H1 (cell line): ENCODE results near the gene ZNF490. TPM values are rescaled to one million over a fixed set of nuclear protein-coding genes. Genes with fewer than 3 reads are reported as not detected.

Experiments used
- CTCF ChIA-PET: fragments of 300-600 bp; sonication (Branson Sonifier 250); formaldehyde crosslinking; loops from one replicate; lab custom pipeline; 2021; ENCODE audit not compliant: partially characterized antibody; lab: Charles Lee
- POLR2A ChIA-PET: fragments of 300-600 bp; sonication (Branson Sonifier 250); formaldehyde crosslinking; loops from one replicate; lab custom pipeline; 2021; ENCODE audit warnings: inconsistent platforms; ENCODE audit not compliant: partially characterized antibody; lab: Charles Lee
- DNase-seq, 2 experiments: peaks; one replicate each; pipeline versions ENCODE4 v3.0.0 to v3.0.0-alpha.2; 2010 to 2022; ENCODE audit warnings: low spot score in 2 of 2, low read depth in 1 of 2, mixed read lengths in 1 of 2
- FAIRE-seq: peaks from 2 replicates; lab custom pipeline; 2011; peaks lifted over from hg19 to GRCh38; lab: Jason Lieb, UNC
- H2AFZ ChIP-seq: 2 replicates; pipeline ENCODE4 v1.8.1; 2012; ENCODE audit warnings: low read length, inconsistent platforms
- H2AK5ac ChIP-seq: 2 replicates; pipeline ENCODE4 v1.6.1; 2013; ENCODE audit warnings: low read depth, low read length
- H2BK120ac ChIP-seq: replicated peaks from 2 replicates; pipeline ENCODE3; 2013; ENCODE audit warnings: low read depth, low read length, inconsistent platforms
- H2BK12ac ChIP-seq: 2 replicates; pipeline ENCODE4 v1.6.1; 2013; ENCODE audit warnings: low read depth, low read length
- H2BK15ac ChIP-seq: 2 replicates; pipeline ENCODE4 v1.6.1; 2013; ENCODE audit warnings: low read length
- H2BK20ac ChIP-seq: 2 replicates; pipeline ENCODE4 v1.6.1; 2013; ENCODE audit warnings: low read length
- H2BK5ac ChIP-seq: 2 replicates; pipeline ENCODE4 v1.6.1; 2013; ENCODE audit warnings: low read depth, low read length
- H3K14ac ChIP-seq: 2 replicates; pipeline ENCODE4 v1.6.1; 2013; ENCODE audit warnings: inconsistent platforms; ENCODE audit not compliant: insufficient read length
- H3K18ac ChIP-seq: 2 replicates; pipeline ENCODE4 v1.6.1; 2013; ENCODE audit warnings: low read length; ENCODE audit errors: extremely low read depth
- H3K23ac ChIP-seq: 2 replicates; pipeline ENCODE4 v1.6.1; 2013; ENCODE audit warnings: inconsistent platforms; ENCODE audit not compliant: insufficient read length
- H3K23me2 ChIP-seq: 2 replicates; pipeline ENCODE4 v1.6.1; 2013; ENCODE audit warnings: low read depth, low read length
- H3K27ac ChIP-seq: 2 replicates; pipeline ENCODE4 v1.6.1; 2011; ENCODE audit warnings: low read depth, low read length, inconsistent platforms
- H3K27me3 ChIP-seq, 4 experiments: replicated peaks in 1 of 4; 1 replicate in 1 of 4; 2 replicates in 3 of 4; pipeline versions ENCODE4 v1.6.1 to v1.8.1; 2011 to 2013; ENCODE audit warnings: low read length in 3 of 4, mild to moderate bottlenecking in 3 of 4, inconsistent platforms in 2 of 4, mixed read lengths in 2 of 4, moderate library complexity in 1 of 4; ENCODE audit not compliant: control insufficient read depth in 3 of 4, insufficient read depth in 3 of 4; ENCODE audit errors: extremely low read depth in 1 of 4
- H3K36me3 ChIP-seq, 4 experiments: 2 replicates each; pipeline versions ENCODE4 v1.6.1 to v1.8.1; 2011 to 2013; ENCODE audit warnings: mild to moderate bottlenecking in 4 of 4, low read length in 3 of 4, moderate library complexity in 2 of 4, control low read depth in 1 of 4, inconsistent platforms in 1 of 4; ENCODE audit not compliant: insufficient read depth in 4 of 4, control insufficient read depth in 2 of 4
- H3K4ac ChIP-seq: replicated peaks from 2 replicates; pipeline ENCODE3; 2013; ENCODE audit warnings: low read length, low read depth, mixed read lengths, inconsistent platforms; ENCODE audit not compliant: insufficient read length
- H3K4me1 ChIP-seq, 4 experiments: replicated peaks in 1 of 4; 1 replicate in 1 of 4; 2 replicates in 3 of 4; pipeline versions ENCODE4 v1.6.1 to v1.8.1; 2011 to 2013; ENCODE audit warnings: low read length in 3 of 4, inconsistent platforms in 2 of 4, mixed read lengths in 1 of 4; ENCODE audit not compliant: insufficient read depth in 4 of 4, control insufficient read depth in 3 of 4
- H3K4me2 ChIP-seq, 2 experiments: 2 replicates each; pipeline versions ENCODE4 v1.6.1 to v1.8.1; 2011 to 2013; ENCODE audit warnings: low read depth in 2 of 2, low read length in 2 of 2, control low read depth in 1 of 2, inconsistent platforms in 1 of 2, mild to moderate bottlenecking in 1 of 2; ENCODE audit not compliant: insufficient read depth in 1 of 2
- H3K4me3 ChIP-seq, 4 experiments: fragments of 200-600, 300-600 bp in 1 of 4; sonication (generic), shearing (Covaris generic), sonication (Bioruptor Twin) in 1 of 4; 2 replicates each; pipeline versions ENCODE4 v1.5.1 to v1.8.1; 2011 to 2016; ENCODE audit warnings: low read length in 4 of 4, low read depth in 3 of 4, control low read depth in 2 of 4, inconsistent platforms in 2 of 4, mild to moderate bottlenecking in 2 of 4, mixed read lengths in 1 of 4, moderate library complexity in 1 of 4; ENCODE audit not compliant: insufficient read depth in 2 of 4; ENCODE audit errors: extremely low read depth in 1 of 4
- H3K56ac ChIP-seq: replicated peaks from 2 replicates; pipeline ENCODE3; 2013; ENCODE audit warnings: low read depth, mild to moderate bottlenecking, mixed read lengths, low read length, inconsistent platforms; ENCODE audit not compliant: insufficient read length
- H3K79me1 ChIP-seq: 2 replicates; pipeline ENCODE4 v1.6.1; 2013; ENCODE audit warnings: low read depth, low read length, control low read depth
- H3K79me2 ChIP-seq, 2 experiments: 2 replicates each; pipeline versions ENCODE4 v1.6.1 to v1.8.1; 2012 to 2013; ENCODE audit warnings: low read length in 2 of 2, mild to moderate bottlenecking in 2 of 2, inconsistent platforms in 1 of 2; ENCODE audit not compliant: insufficient read depth in 2 of 2, control insufficient read depth in 1 of 2
- H3K9ac ChIP-seq, 4 experiments: replicated peaks in 1 of 4; 1 replicate in 1 of 4; 2 replicates in 3 of 4; pipeline versions ENCODE4 v1.6.1 to v1.8.1; 2011 to 2013; ENCODE audit warnings: low read depth in 3 of 4, low read length in 3 of 4, control low read depth in 2 of 4, mild to moderate bottlenecking in 2 of 4, moderate library complexity in 2 of 4, inconsistent platforms in 1 of 4; ENCODE audit errors: extremely low read depth in 1 of 4
- H3K9me3 ChIP-seq, 2 experiments: 2 replicates each; pipeline versions ENCODE4 v1.6.1 to v1.8.1; 2012 to 2013; ENCODE audit warnings: mild to moderate bottlenecking in 2 of 2, moderate library complexity in 2 of 2, control low read depth in 1 of 2, inconsistent platforms in 1 of 2, low read depth in 1 of 2, low read length in 1 of 2, mixed read lengths in 1 of 2; ENCODE audit not compliant: insufficient read depth in 2 of 2
- H4K20me1 ChIP-seq, 2 experiments: replicated peaks in 1 of 2; 2 replicates each; pipeline versions ENCODE3 to v1.8.1; 2011 to 2013; ENCODE audit warnings: inconsistent platforms in 2 of 2, low read length in 2 of 2, mild to moderate bottlenecking in 1 of 2; ENCODE audit not compliant: insufficient read depth in 2 of 2, control insufficient read depth in 1 of 2
- H4K5ac ChIP-seq: 2 replicates; pipeline ENCODE4 v1.6.1; 2013; ENCODE audit warnings: low read length, low read depth, mixed read lengths, inconsistent platforms; ENCODE audit not compliant: insufficient read length
- H4K8ac ChIP-seq: 2 replicates; pipeline ENCODE4 v1.8.0; 2013; ENCODE audit warnings: mild to moderate bottlenecking, moderate library complexity, low read length, inconsistent platforms; ENCODE audit not compliant: insufficient read depth; ENCODE audit errors: extremely low read depth
- H4K91ac ChIP-seq: replicated peaks from 2 replicates; pipeline ENCODE3; 2013; ENCODE audit warnings: low read length, mixed read lengths, inconsistent platforms; ENCODE audit not compliant: insufficient read length
- CBX8 ChIP-seq: fragments of 300-800, 300-1000 bp; sonication (generic); IDR thresholded peaks from 2 replicates; pipeline ENCODE4 v1.7.1; 2016; ENCODE audit warnings: low read depth, low read length, borderline replicate concordance
- RAD21 ChIP-seq, 2 experiments: IDR thresholded peaks in 1 of 2; conservative IDR thresholded peaks in 1 of 2; 2 replicates each; pipeline ENCODE4 v1.6.1; 2011; ENCODE audit warnings: low read depth in 2 of 2, low read length in 2 of 2, improper control_type of control experiment in 1 of 2, inconsistent platforms in 1 of 2, mild to moderate bottlenecking in 1 of 2, moderate library complexity in 1 of 2
- RFX5 ChIP-seq: IDR thresholded peaks from 2 replicates; pipeline ENCODE4 v1.6.1; 2011; ENCODE audit warnings: low read depth, low read length, improper control_type of control experiment, borderline replicate concordance
- SAP30 ChIP-seq: fragments of 300-600 bp; sonication (generic); IDR thresholded peaks from 2 replicates; pipeline ENCODE4 v1.7.1; 2012; ENCODE audit warnings: low read length, moderate library complexity, mild to moderate bottlenecking, inconsistent platforms; ENCODE audit not compliant: insufficient read depth, insufficient replicate concordance
- SP1 ChIP-seq: IDR thresholded peaks from 2 replicates; pipeline ENCODE4 v1.6.1; 2011; ENCODE audit warnings: low read depth, low read length
- SP2 ChIP-seq: IDR thresholded peaks from 2 replicates; pipeline ENCODE4 v1.6.1; 2012; ENCODE audit warnings: mild to moderate bottlenecking, low read length, inconsistent platforms
- TCF12 ChIP-seq: IDR thresholded peaks from 2 replicates; pipeline ENCODE4 v1.6.1; 2011; ENCODE audit warnings: low read depth, mild to moderate bottlenecking, low read length
- WGBS, 2 experiments: shearing (Covaris generic) in 1 of 2; methylation state at CpG; one replicate each; pipeline versions ENCODE4 v1.1.6 to v1.1.7; 2013 to 2015; ENCODE audit warnings: low lambda C conversion rate in 2 of 2, mixed read lengths in 2 of 2, inconsistent platforms in 1 of 2, low coverage in 1 of 2, missing lambda C conversion rate in 1 of 2; ENCODE audit not compliant: insufficient replicate concordance in 2 of 2, insufficient coverage in 1 of 2, insufficient read length in 1 of 2; ENCODE audit errors: extremely low coverage in 1 of 2, missing lambda C conversion rate in 1 of 2; 5-methylcytosine and 5-hydroxymethylcytosine counted together
- polyA plus RNA-seq, 7 experiments: library from polyadenylated mRNA; depleted of rRNA in 3 of 7; stranded (reverse) in 5 of 7; unstranded in 2 of 7; fragments of >200 nt in 5 of 7; fragments of 200-250 nt in 2 of 7; gene quantifications; 1 replicate in 5 of 7; 2 replicates in 1 of 7; 4 replicates in 1 of 7; pipeline versions ENCODE4 v1.2.1 to v1.2.3, GENCODE V29; 2011 to 2013; ENCODE audit warnings: missing spikeins in 2 of 7, mixed read lengths in 2 of 7
- total RNA-seq: library from RNA; stranded (reverse); fragmentation: NEBNext Ultra II Directional; extraction: Animal tissue kit (Norgen Biotek cat#: 25700); gene quantifications from 2 replicates; pipeline ENCODE4 v1.2.1, GENCODE V29; 2021

Gene ZNF490
- total and polyA plus RNA-seq, 2 of the 8 experiments (the other 6 are each of a cell fraction or from before 2014, with no cell fraction given), result 1.7 to 9.0 TPM

DNA sequence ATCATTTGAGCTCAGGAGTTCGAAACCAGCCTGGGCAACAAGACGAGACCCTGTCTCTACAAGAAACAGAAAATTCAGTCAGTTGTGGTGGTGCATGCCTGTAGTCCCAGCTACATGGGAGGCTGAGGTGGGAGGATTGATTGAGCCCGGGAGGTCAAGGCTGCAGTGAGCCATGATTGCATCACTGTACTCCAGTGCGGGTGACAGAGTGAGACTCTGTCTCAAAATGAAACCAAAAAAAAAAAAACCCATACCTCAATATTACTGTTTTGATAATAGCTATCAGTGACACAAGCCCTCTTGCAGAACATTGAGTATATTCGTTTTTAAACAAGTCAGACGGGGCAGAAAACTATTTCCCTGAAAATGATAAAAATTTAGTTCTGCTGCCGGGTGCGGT lies 16.3 kb upstream of the ZNF490 start:
- POLR2A ChIA-PET, result interaction anchor here (1.1 to 1.2 kb wide), 2 partner anchors 9 to 16 kb away, joined by 3 to 4 read pairs; partner anchors contain the start of genes ZNF490 and ZNF791
- CTCF ChIA-PET, result interaction anchor here (0.9 kb wide), 1 partner anchor 13 kb away, joined by 3 read pairs; no protein-coding TSS in a partner anchor
- no peaks in the 10 kb centered on the region for H3K79me1 ChIP-seq
- H3K14ac ChIP-seq, result no peak overlapping the region
- peaks cover 9 to 74% (median 52%) of the 10 kb centered on the region in 4 experiments for H3K36me3 ChIP-seq
- H4K5ac ChIP-seq, result no peak overlapping the region
- peaks cover 0 to 5% of the 10 kb centered on the region in 2 experiments; a peak in 1 of 4 replicates for H3K79me2 ChIP-seq
- no peak overlapping the region for H2AFZ ChIP-seq
- H3K4me2 ChIP-seq, result no peak overlapping the region
- H2BK12ac ChIP-seq, result no peak overlapping the region
- no peak overlapping the region for H2AK5ac ChIP-seq
- H4K8ac ChIP-seq, result no peak overlapping the region; the same call in 1 of the 2 replicates
- FAIRE-seq (no peak), DNase-seq (no peak)
- no peaks in the 10 kb centered on the region for H4K20me1 ChIP-seq
- no peak overlapping the region for H3K23ac ChIP-seq
- no peak overlapping the region for H2BK120ac ChIP-seq
- no peak overlapping the region for H3K4me3 ChIP-seq
- H4K91ac ChIP-seq, result no peak overlapping the region
- no peak overlapping the region for H3K27ac ChIP-seq
- no peak overlapping the region for H3K56ac ChIP-seq
- H3K4me1 ChIP-seq, result no peaks in the 10 kb centered on the region
- no peak overlapping the region for H3K9ac ChIP-seq
- no peaks in the 10 kb centered on the region for H3K27me3 ChIP-seq
- no peaks in the 10 kb centered on the region for H3K23me2 ChIP-seq
- TF ChIP-seq TCF12, result no peak
- no peak for TF ChIP-seq SP2
- no peak for TF ChIP-seq RFX5
- no peak for TF ChIP-seq SP1
- no peak for TF ChIP-seq RAD21 (IDR thresholded peaks at IDR 0.05 in 1 of 2, conservative IDR thresholded peaks at IDR 0.05 in 1 of 2; ENCODE audit: low read depth in 2 of 2, low read length in 2 of 2)
- no peak for TF ChIP-seq CBX8
- TF ChIP-seq SAP30, result no peak
- peaks cover 34 to 39% of the 10 kb centered on the region in 2 experiments for H3K9me3 ChIP-seq
- H2BK15ac ChIP-seq, result no peak overlapping the region
- no peak overlapping the region for H2BK20ac ChIP-seq
- H3K4ac ChIP-seq, result no peak overlapping the region
- WGBS, 2 experiments, result 81% methylated on average over 8 of the region's 8 CpGs; no CpG with 5 or more reads in 1 of the 2 experiments
- no peak overlapping the region for H2BK5ac ChIP-seq
- no peak overlapping the region for H3K18ac ChIP-seq
